Breast epithelium (tissue), 3 donors: Measurements from ENCODE around the gene NCAM2.
"Not testable (repeated sequence)": the region's sequence is repeated elsewhere in the genome, so short reads cannot be mapped to it uniquely, and the experiment has no call there.

Experiments used
- POLR2A ChIP-seq: fragments of 450-650 bp; IDR thresholded peaks from one replicate; pipeline ENCODE4 v1.6.1; 2016; ENCODE audit warnings: antibody characterized with exemption, mild to moderate bottlenecking, moderate library complexity
- POLR2AphosphoS5 ChIP-seq, 3 donors: sonication (generic); formaldehyde crosslinking; IDR thresholded peaks; one replicate each; pipeline ENCODE4 v1.6.1; 2017; ENCODE audit warnings: antibody characterized with exemption in 3 of 3
- TF ChIP-seq, protein P1 (sequence below), 3 donors: fragments of 450-650 bp; IDR thresholded peaks; one replicate each; pipeline ENCODE4 v1.5.1; 2016 to 2017; ENCODE audit warnings: antibody characterized with exemption in 3 of 3, mild to moderate bottlenecking in 3 of 3, moderate library complexity in 3 of 3

DNA sequence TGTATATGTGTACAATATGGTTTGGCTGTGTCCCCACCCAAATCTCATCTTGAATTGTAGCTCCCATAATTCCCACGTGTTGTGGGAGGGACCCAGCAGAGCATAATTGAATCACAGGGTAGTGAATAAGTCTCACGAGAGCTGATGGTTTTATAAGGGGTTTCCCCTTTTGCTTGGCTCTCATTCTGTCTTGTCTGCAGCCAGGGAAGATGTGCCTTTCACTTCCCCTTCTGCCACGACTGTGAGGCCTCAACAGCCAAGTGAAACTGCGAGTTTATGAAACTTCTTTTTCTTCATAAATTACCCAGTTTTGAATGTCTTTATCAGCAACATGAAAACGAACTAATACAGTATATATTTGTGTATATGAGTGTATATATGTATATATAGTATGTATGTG lies 406.1 kb downstream of the NCAM2 start:
- TF ChIP-seq, protein P1, sequence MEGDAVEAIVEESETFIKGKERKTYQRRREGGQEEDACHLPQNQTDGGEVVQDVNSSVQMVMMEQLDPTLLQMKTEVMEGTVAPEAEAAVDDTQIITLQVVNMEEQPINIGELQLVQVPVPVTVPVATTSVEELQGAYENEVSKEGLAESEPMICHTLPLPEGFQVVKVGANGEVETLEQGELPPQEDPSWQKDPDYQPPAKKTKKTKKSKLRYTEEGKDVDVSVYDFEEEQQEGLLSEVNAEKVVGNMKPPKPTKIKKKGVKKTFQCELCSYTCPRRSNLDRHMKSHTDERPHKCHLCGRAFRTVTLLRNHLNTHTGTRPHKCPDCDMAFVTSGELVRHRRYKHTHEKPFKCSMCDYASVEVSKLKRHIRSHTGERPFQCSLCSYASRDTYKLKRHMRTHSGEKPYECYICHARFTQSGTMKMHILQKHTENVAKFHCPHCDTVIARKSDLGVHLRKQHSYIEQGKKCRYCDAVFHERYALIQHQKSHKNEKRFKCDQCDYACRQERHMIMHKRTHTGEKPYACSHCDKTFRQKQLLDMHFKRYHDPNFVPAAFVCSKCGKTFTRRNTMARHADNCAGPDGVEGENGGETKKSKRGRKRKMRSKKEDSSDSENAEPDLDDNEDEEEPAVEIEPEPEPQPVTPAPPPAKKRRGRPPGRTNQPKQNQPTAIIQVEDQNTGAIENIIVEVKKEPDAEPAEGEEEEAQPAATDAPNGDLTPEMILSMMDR (IDR thresholded peaks at IDR 0.05): not testable (repeated sequence)
- TF ChIP-seq POLR2AphosphoS5 (IDR thresholded peaks at IDR 0.05); POLR2A: not testable (repeated sequence)
